GM21447 (cell line): Measurements from ENCODE around the gene IFNAR1.
"Not testable (repeated sequence)": the region's sequence is repeated elsewhere in the genome, so short reads cannot be mapped to it uniquely, and the experiment has no call there.

Experiments used
- ATAC-seq: cut with Tn5 transposase; IDR thresholded peaks from one replicate; pipeline ENCODE4 v1.9.1; 2021; ENCODE audit not compliant: unreplicated experiment

The IFNAR1 gene

DNA sequence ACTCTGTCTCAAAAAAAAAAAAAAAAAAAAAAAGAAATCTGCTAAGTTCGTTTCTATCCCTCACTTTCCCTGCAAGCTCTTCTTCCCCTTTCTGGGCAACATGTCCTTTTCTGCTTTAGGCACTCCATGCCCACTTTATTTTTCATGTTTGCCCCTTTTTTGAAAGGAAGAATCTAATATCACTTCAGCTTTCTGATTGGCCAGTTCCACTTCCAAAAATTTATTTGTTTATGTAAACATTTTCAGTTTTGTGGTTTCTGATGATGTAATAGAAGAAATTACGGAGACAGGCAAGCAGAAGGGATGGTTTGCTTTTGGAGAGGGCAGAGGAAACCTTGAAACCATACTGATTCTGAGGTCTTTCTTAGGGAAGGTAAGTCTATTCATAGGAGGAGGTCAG, 15.1 kb downstream of the IFNAR1 start:
- ATAC-seq = no peak

DNA sequence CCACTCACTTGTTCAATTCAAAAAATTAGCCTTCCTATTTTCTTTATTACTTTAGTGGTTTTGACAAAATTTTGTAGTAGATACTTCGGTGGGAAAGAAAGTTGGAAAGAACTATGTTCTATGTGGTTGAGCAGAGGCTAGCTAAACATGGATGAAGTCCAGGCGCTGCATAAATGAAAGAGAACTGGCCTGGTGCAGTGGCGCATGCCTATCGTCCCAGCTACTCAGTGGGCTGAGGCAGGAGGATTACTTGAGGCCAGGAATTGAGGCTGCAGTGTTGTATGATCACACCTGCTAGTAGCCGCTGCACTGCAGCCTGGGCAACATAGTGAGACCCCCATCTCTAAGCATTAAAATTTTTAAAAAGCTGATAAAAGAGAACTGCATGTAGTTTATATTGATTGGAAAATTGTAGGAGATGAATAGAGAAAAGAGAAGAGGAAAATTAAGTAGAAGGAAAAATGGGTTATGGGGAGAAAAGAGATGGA, 21.0 kb downstream of the IFNAR1 start:
- ATAC-seq = no peak

- ATAC-seq = no peak
Measured at GRCh38 chr21:33348706-33349105, 23.9 kb downstream of the IFNAR1 start.

GRCh38 chr21:33350676-33351075, 25.9 kb downstream of the IFNAR1 start:
- ATAC-seq = no peak

- no peak for ATAC-seq
Measured at GRCh38 chr21:33355355-33355754, 30.6 kb downstream of the IFNAR1 start.

DNA sequence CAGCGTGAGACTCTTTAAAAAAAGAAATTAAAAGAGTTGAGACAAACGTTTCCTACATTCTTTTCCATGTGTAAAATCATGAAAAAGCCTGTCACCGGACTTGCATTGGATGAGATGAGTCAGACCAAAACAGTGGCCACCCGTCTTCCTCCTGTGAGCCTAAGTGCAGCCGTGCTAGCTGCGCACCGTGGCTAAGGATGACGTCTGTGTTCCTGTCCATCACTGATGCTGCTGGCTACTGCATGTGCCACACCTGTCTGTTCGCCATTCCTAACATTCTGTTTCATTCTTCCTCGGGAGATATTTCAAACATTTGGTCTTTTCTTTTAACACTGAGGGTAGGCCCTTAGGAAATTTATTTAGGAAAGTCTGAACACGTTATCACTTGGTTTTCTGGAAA, 31.2 kb downstream of the IFNAR1 start:
- ATAC-seq = no peak

GRCh38 chr21:33357177-33357576, 32.4 kb downstream of the IFNAR1 start:
- no peak for ATAC-seq

- no peak for ATAC-seq
Measured at GRCh38 chr21:33359446-33359845, 34.7 kb downstream of the IFNAR1 start.

GRCh38 chr21:33360281-33360680, 35.5 kb downstream of the IFNAR1 start:
- no peak for ATAC-seq

- ATAC-seq = peak; percentile 52
Measured at GRCh38 chr21:33360881-33361602, 36.3 kb downstream of the IFNAR1 start.

- no peak for ATAC-seq
Measured at GRCh38 chr21:33362044-33362555, 37.3 kb downstream of the IFNAR1 start.

- ATAC-seq = not testable (repeated sequence)
Measured at GRCh38 chr21:33363911-33364609, 39.3 kb downstream of the IFNAR1 start.

DNA sequence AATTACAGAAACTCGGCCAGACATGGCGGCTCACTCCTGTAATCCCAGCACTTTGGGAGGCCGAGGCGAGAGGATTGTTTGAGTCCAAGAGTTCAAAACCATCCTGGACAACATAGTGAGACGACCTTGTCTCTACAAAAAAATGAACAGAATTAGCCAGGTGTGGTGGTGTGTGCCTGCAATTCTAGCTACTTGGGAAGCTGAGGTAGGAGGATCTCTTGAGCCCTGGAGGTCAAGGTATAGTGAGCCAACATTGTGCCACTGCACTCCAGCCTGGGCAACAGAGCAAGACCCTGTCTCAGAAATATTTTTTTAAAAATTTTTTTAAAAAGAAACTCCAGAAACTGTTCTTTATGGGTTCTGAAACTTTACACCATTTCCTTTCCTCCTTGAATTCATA, 40.1 kb downstream of the IFNAR1 start:
- no peak for ATAC-seq

GRCh38 chr21:33367309-33367973, 42.7 kb downstream of the IFNAR1 start:
- ATAC-seq = no peak

DNA sequence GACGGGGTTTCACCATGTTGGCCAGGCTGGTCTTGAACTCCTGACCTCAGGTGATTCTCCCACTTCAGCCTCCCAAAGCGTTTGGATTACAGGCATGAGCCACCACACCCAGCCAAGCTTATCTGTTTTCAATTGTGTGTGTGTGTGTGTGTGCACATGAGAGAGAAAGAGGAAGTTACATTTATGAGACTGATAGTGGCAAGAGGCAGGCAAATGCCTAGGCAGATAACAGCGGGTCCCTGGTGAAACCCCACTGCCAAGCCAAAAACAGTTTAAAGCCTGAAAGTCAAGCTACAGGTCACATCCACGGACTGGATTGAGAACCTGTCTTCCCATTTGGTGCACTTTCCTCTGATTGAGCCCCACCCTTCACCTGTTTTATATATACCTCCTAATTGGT, 43.4 kb downstream of the IFNAR1 start:
- ATAC-seq = no peak

DNA sequence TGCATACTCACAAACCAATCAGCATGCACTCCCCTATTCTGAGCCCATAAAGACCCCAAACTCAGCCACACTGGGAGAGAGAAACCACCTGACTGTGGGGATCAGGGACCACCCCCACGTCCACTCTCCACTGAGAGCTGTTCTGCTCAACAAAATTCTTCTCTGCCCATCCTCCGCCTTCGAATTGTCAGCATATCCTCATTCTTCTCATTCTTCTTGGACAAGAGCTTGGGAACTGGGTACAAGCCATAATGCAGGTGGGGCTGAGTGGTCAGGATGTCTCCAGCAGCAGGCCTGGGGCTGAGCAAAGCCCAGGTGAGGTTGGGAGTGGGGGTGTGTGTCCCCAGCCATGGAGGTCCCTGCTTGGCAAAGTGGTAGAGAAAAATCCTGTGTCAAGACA, 43.8 kb downstream of the IFNAR1 start:
- no peak for ATAC-seq

DNA sequence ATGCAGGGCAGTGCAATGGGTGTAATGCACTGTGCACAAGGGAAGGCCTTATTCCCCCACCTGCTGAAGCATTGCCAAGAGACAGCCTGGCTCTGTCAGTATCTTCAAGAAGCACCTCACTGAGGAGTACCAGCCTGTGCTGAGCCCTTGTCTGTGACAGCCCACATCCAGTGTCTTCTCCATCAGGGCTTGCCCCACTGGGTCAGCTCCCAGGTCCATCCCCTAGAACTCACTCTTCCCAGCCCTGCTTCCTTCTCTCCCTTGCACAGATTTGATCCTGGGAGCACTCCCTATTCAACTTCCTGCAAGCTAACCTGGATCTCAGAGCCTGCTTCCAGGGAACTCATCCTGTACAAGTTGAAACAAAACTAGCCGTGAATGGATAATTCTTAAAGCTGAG, 44.8 kb downstream of the IFNAR1 start:
- ATAC-seq = no peak

- no peak for ATAC-seq
Measured at GRCh38 chr21:33370305-33370704, 45.5 kb downstream of the IFNAR1 start.

GRCh38 chr21:33371366-33371765, 46.6 kb downstream of the IFNAR1 start:
- ATAC-seq = no peak

DNA sequence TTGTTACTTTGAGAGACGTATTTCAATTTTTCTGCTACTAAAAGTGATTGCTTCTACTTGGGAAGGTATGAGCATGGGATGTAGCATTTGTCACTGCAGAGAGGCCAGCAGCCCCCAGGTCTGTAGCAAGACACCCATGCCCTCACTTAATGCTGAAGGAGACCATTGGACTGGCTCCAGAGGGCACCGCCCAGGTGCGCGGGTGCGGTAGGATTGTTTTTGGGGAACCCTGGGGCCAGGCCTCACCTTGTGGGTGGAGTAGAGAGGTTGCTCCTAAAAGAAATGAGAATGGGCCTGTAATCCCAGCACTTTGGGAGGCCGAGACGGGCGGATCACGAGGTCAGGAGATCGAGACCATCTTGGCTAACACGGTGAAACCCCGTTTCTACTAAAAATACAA, 47.8 kb downstream of the IFNAR1 start:
- no peak for ATAC-seq

GRCh38 chr21:33373451-33373850, 48.7 kb downstream of the IFNAR1 start:
- ATAC-seq = no peak

- ATAC-seq = no peak
Measured at GRCh38 chr21:33374080-33374449, 49.3 kb downstream of the IFNAR1 start.
